ENCODE measurements around the gene ATXN7L1.
"Not testable (repeated sequence)": the region's sequence is repeated elsewhere in the genome, so short reads cannot be mapped to it uniquely, and the experiment has no call there.

ATXN7L1 gene

GRCh38 chr7:105857009-105857952 is 19.1 kb downstream of the ATXN7L1 start:
- no peak for DNase-seq

DNA sequence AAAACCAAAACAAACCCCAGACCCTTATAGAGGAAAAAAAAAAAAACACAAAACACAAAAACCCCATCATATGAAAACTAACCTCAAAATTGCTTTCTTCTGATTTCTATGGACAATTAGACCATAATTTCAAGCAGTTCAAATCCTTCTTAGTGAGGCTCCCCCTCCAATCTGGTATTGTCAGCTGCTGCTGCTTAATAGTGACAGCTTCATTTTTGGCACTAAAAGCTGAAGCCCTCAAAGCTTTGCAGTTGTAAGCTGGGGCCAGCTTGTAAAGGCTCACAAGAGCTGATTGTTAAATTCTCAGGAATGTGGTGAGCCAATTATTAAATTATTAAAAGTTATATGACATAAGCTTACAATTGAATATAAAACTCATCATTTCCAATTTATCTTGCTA is 21.9 kb downstream of the ATXN7L1 start:
- DNase-seq = peak; percentile 59

DNA sequence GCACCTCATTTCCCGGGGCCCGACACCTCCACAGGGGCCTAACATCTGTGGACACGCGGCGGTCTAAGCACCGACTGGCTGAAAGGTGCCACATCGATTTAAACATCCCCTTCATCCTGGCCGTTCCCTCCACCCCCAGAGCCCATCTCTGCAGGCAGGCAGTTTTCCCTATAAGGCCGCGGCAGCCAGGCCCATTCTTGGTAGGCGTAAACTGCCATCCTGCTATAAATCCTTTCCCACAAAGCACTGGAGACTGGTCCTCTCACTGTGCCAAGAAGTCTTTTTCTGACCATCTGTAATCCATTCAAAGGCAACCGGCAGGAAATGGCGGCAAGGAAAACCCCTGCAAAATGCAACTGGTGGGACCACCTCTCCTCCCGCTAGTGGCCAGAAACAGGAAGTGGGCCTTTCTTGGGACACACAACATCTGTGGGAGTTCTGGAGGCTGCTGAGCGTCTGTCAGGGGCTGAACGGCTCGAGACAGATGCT is 22.4 kb downstream of the ATXN7L1 start:
- DNase-seq = peak; percentile 71

- no peak for DNase-seq
Measured at GRCh38 chr7:105851064-105851463, 25.3 kb downstream of the ATXN7L1 start.

GRCh38 chr7:105849122-105849855 is 27.1 kb downstream of the ATXN7L1 start:
- peak; percentile 34 for DNase-seq

DNA sequence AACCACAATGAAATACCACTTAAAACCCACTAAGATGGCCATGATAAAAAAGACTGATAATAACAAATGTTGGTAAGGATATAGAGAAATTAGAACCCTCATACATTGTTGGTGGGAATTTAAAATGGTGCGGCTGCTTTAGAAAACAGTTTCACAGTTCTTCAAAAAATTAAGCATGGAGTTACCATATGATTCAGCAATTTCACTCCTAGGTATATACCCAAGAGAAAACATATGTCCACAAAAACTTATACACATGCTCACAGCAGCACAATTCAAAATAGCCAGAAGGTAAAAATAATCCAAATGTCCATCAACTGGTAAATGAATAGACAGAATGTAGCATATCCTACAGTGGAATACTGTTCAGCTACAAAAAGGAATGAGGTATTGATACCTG is 30.0 kb downstream of the ATXN7L1 start:
- DNase-seq = no peak

GRCh38 chr7:105844681-105845080 is 31.7 kb downstream of the ATXN7L1 start:
- not testable (repeated sequence) for DNase-seq

GRCh38 chr7:105841866-105842265 is 34.5 kb downstream of the ATXN7L1 start:
- no peak for DNase-seq

- no peak for DNase-seq
Measured at GRCh38 chr7:105840981-105841749, 35.2 kb downstream of the ATXN7L1 start.

GRCh38 chr7:105839266-105839665 is 37.1 kb downstream of the ATXN7L1 start:
- DNase-seq = no peak

DNA sequence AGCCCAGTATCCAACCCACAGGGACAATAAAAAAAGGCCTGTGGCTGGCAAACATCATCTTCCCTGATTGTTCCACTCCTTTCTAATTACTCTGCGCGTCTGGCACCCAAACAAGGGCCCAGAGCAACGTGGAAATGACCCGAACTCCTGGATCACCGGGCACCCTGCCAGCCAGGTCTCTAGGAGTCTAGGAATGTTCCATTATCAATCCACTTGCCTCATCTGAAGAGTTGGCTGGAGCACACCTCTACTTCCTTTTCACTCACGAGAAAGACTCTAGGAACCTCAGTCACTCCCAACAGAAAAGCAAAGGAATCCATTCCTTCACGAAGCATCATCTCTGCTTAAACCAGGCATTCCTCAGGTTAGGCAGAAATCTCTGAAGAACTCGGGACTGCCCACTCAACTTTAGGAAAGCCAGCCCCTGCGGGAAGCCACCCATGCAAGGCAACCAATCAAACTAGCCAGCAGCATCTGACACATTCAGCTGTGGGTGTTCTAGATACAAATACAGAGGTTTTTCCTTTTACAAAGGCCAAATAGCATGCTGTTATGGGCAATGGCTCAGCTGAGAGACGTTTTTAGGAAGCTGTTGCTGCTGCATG is 37.7 kb downstream of the ATXN7L1 start:
- DNase-seq = no peak

- DNase-seq = no peak
Measured at GRCh38 chr7:105837765-105838626, 38.4 kb downstream of the ATXN7L1 start.

DNA sequence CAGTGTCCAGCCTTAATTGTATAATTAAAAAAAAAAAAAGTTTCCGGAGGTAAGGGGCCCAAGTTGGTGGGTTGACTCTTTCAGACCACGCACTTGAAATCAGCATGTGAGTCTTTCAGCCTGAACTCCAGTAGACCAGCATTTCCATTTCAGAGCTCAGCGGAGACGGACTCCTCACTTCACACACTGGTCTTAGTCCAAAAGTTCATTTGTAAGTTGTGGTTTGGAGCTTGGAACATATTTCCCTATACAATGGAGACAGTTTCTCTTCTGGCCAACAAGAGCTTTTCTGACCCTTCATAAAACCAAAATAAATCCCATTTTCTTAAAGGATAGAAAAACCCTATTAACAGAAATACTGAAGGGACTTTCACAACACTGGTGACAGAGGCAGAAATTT is 41.0 kb downstream of the ATXN7L1 start:
- no peak for DNase-seq

- DNase-seq = no peak
Measured at GRCh38 chr7:105831824-105832535, 44.4 kb downstream of the ATXN7L1 start.

DNA sequence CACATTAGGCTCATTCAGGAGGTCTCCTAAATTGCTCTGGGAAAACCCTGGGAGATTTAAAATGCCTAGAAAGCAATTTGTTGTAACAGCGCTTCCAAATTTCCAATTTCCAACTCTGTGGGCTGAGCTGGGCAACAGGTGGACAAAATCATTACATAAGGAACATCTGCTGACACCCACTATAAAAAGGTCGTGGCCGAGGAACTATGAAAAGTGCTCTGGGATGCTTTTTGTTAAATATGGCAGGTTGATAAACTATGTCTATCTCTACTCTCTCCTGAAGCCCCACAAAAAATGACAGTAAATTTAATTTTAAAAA is 45.1 kb downstream of the ATXN7L1 start:
- no peak for DNase-seq

DNA sequence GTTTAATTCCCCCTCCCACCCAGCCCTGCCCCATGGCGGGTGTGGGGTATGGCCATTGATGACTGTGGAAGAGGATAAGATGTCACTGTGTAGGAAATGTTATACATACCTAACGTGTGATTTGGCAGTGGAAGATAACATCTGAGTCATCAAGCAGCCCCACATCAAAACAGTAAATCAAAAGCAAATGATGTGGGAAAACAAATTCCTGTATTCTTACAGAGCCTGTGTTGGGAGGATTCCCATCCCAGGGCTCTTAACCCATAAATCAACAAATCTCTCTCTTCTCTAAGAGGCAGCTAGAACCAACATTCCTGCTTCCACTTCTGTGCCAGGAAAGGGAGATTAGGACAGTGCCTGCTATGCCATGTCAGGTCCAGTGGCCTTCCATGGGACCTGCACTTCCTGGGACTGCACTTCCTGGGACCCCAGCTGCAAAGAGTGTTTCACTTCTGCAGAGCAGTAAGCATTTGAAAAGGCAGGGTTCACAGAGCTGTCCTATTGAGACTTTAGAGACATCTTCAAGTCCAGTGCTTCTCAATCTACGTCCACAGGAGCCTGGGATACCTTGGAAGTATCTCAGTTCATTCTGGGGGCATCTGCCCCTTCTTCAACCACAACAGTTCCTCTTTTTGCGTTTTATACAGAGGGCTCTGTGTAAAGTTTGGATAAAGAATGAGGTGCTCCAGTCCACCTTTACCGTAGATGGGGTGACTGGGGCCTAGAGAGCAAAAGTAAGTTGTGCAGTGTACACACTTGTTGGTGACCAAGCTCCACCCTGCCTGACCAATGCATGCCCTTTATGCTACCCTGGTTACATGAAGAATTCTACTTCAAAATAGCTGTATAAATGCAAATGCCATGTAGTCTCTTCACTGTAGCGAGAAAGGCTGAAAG is 45.7 kb downstream of the ATXN7L1 start:
- no peak for DNase-seq

GRCh38 chr7:105829681-105830322 is 46.6 kb downstream of the ATXN7L1 start:
- DNase-seq = no peak

DNA sequence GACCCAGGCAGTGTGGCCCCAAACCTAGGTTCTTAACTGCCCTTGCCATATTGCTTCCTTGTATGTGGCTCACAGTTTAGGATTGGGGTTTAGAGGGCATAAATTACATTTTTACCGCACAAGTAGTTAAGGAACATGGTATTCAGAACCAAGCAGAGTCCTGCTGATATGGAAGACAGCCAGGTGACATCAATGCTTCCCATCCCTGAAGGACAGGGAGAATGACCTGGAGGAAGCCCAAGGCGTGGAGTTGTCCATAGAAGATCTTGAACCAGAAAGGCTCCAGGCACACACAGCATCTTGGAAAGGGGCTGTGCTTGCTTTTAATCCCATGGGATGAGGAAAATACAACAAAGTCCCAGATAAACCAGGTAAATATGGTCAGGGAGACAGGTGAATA is 48.3 kb downstream of the ATXN7L1 start:
- no peak for DNase-seq

DNA sequence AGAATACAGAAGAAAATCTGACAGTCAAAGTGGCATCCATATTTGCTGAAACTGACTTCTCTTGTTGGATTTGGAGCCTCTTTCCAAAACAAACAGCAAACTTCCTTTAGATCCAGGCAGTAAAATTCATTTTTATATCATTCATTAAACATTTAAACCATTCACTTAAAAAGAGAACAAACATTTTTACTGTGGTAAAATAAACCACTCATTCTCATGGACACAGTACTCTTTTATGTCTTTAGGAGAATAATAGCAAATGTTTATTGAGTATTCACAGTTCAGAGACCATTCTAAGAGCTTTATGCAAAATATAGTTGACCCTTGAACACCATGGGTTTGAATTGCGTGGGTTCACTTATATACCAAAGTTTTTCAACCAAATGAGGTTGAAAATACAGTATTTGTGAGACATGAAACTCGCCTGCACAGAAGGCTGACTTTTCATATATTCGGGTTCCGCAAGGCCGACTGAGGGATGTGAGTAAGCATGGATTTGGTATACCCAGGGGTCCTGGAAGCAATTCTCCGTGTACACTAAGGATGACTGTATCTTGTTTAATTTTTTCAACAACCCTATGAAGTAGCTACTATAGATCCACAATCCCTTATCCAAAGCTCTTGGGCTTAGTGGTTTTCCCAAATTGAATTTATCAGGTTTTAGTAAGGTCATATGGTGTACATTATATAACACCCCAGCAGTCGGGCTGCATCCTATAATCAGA is 49.1 kb downstream of the ATXN7L1 start:
- DNase-seq = no peak

Data from NCI-H82 (cell line).